ENCODE results near the gene ZSWIM3.

DNA sequence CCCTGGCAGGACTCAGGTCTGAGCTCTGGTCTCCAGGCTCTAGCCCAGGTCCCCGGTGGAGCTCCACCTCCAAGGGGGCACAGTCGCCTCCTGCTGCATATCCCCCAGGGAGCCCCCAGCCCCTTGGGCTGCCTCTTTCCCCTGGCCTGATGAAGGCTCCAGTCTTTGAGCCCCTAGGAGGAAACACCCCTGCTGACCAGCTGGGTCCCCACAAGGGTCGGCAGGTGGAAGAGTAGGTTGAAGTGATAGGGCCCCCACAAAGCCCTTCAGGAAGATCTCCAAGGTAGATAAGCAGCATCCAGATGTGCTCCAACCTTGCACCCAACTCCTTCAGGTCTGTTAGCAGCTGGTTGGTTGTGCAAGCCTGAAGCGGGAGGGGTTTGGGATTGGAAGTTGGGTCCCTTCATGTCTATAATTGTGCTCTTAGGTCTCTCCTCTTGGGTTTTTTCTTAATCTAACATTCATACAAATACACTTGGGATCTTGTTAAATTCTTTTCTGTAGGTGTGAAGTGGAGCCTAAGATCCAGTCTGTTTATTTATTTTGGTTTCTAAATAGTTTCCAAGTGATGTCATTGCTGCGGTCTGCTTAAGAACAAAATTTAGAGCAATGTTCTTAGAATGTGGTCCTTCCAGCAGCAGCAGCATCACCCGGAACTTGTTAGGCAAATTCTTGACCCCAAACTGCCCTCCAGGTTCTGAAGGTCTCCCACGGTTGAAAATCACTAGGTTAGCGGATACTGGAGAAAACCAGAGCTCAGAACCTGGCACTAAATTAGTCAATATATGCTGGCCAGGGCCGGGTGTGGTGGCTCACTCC is 39.8 kb upstream of the ZSWIM3 start:
- no peak for TF ChIP-seq EP300 (IDR thresholded peaks at IDR 0.05)
- TF ChIP-seq, protein P1, sequence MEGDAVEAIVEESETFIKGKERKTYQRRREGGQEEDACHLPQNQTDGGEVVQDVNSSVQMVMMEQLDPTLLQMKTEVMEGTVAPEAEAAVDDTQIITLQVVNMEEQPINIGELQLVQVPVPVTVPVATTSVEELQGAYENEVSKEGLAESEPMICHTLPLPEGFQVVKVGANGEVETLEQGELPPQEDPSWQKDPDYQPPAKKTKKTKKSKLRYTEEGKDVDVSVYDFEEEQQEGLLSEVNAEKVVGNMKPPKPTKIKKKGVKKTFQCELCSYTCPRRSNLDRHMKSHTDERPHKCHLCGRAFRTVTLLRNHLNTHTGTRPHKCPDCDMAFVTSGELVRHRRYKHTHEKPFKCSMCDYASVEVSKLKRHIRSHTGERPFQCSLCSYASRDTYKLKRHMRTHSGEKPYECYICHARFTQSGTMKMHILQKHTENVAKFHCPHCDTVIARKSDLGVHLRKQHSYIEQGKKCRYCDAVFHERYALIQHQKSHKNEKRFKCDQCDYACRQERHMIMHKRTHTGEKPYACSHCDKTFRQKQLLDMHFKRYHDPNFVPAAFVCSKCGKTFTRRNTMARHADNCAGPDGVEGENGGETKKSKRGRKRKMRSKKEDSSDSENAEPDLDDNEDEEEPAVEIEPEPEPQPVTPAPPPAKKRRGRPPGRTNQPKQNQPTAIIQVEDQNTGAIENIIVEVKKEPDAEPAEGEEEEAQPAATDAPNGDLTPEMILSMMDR (IDR thresholded peaks at IDR 0.05) = no peak
- TF ChIP-seq POLR2A (IDR thresholded peaks at IDR 0.05) = no peak
